ENCODE results near the gene CARD9.

- TF ChIP-seq CTCF (IDR thresholded peaks at IDR 0.05) (no peak), POLR2AphosphoS5 (IDR thresholded peaks at IDR 0.05) (no peak), EP300 (IDR thresholded peaks at IDR 0.05) (no peak), POLR2A (IDR thresholded peaks at IDR 0.05) (no peak)
Observed at GRCh38 chr9:136379003-136379287, 5.5 kb upstream of the CARD9 start.

Measured in suprapubic skin (tissue), 4 donors.